K562 (cell line): Measurements from ENCODE around the gene HAVCR1. TPM values are rescaled to one million over a fixed set of nuclear protein-coding genes. Genes with fewer than 3 reads are reported as not detected.

Source experiments
- ATAC-seq: fragments of 200-7000 bp; cut with Tn5 transposase; 3 replicates; pipeline ENCODE4 v1.9.1; 2020; ENCODE audit warnings: moderate library complexity
- BruUV-seq: library from RNA; stranded (reverse); fragments of 400-500 nt; replicated peaks from 2 replicates; lab custom pipeline; 2021; lab: Mats Ljungman, UMichigan
- CTCF ChIA-PET: fragments of 300-600 bp; formaldehyde crosslinking; extraction: SDS; loops from one replicate; lab custom pipeline; 2021; ENCODE audit warnings: low intra/inter-chr PET ratio; lab: Yijun Ruan, JAX
- POLR2A ChIA-PET: fragments of 300-600, 350-650 bp; sonication (Branson Sonifier 250); formaldehyde crosslinking; extraction: SDS; loops from one replicate; lab custom pipeline; 2021; ENCODE audit warnings: antibody characterized with exemption, inconsistent platforms; lab: Yijun Ruan, JAX
- DNase-seq, 4 experiments: peaks; one replicate each; pipeline versions ENCODE4 v3.0.0 to v3.0.0-alpha.2; 2011 to 2018; ENCODE audit warnings: low spot score in 3 of 4, mixed read lengths in 3 of 4; ENCODE audit errors: extremely low read depth in 1 of 4
- FAIRE-seq: peaks from 2 replicates; lab custom pipeline; 2011; peaks lifted over from hg19 to GRCh38; lab: Jason Lieb, UNC
- H2AFZ ChIP-seq: 2 replicates; pipeline ENCODE4 v1.6.0; 2011; ENCODE audit warnings: low read depth, low read length, control low read depth, inconsistent platforms
- H3K27ac ChIP-seq: fragments of 200-600 bp; 3 replicates; pipeline ENCODE4 v1.8.0; 2011; ENCODE audit warnings: low read depth, mild to moderate bottlenecking, control low read depth, inconsistent platforms, low read length, moderate library complexity, mixed read lengths; ENCODE audit errors: extremely low read depth
- H3K27me3 ChIP-seq, 2 experiments: fragments of 300-600 bp in 1 of 2; 2 replicates in 1 of 2; 3 replicates in 1 of 2; pipeline versions ENCODE4 v1.6.0 to v1.8.0; 2011; ENCODE audit warnings: inconsistent platforms in 2 of 2, low read length in 2 of 2, mild to moderate bottlenecking in 1 of 2, mixed read lengths in 1 of 2, moderate library complexity in 1 of 2; ENCODE audit not compliant: control insufficient read depth in 2 of 2, insufficient read depth in 2 of 2
- H3K36me3 ChIP-seq: fragments of 300-600 bp; 3 replicates; pipeline ENCODE4 v1.8.0; 2011; ENCODE audit warnings: mild to moderate bottlenecking, low read length, inconsistent platforms; ENCODE audit not compliant: control insufficient read depth, insufficient read depth
- H3K4me1 ChIP-seq, 2 experiments: fragments of 200-600 bp in 1 of 2; replicated peaks in 1 of 2; 2 replicates in 1 of 2; 3 replicates in 1 of 2; pipeline versions ENCODE4 v1.5.1 to v1.8.0; 2011; ENCODE audit warnings: inconsistent platforms in 2 of 2, low read length in 2 of 2, mild to moderate bottlenecking in 1 of 2, mixed read lengths in 1 of 2, moderate library complexity in 1 of 2; ENCODE audit not compliant: control insufficient read depth in 2 of 2, insufficient read depth in 2 of 2
- H3K4me2 ChIP-seq: 2 replicates; pipeline ENCODE4 v1.6.1; 2011; ENCODE audit warnings: low read length, control low read depth, inconsistent platforms, mixed read lengths; ENCODE audit not compliant: insufficient read depth
- H3K4me3 ChIP-seq: fragments of 200-600 bp; sonication (generic), shearing (Covaris generic); 2 replicates; pipeline ENCODE4 v1.5.1; 2016; ENCODE audit warnings: control low read depth, inconsistent platforms
- H3K79me2 ChIP-seq: fragments of 200-600 bp; 3 replicates; pipeline ENCODE4 v1.8.0; 2011; ENCODE audit warnings: low read length, inconsistent platforms; ENCODE audit not compliant: control insufficient read depth, insufficient read depth
- H3K9ac ChIP-seq, 2 experiments: 2 replicates each; pipeline versions ENCODE4 v1.6.0 to v1.6.1; 2011; ENCODE audit warnings: low read depth in 2 of 2, low read length in 2 of 2, control low read depth in 1 of 2, inconsistent platforms in 1 of 2, mild to moderate bottlenecking in 1 of 2, mixed read lengths in 1 of 2; ENCODE audit not compliant: insufficient read depth in 1 of 2
- H3K9me1 ChIP-seq: one replicate; pipeline ENCODE4 v1.6.0; 2011; ENCODE audit warnings: inconsistent platforms, mild to moderate bottlenecking, low read length, moderate library complexity; ENCODE audit not compliant: control insufficient read depth, insufficient read depth
- H3K9me3 ChIP-seq: replicated peaks from 2 replicates; pipeline ENCODE4 v1.5.1; 2011; ENCODE audit warnings: low read depth, low read length, inconsistent platforms; ENCODE audit not compliant: control insufficient read depth, insufficient read depth
- H4K20me1 ChIP-seq: replicated peaks from 2 replicates; pipeline ENCODE4 v1.6.1; 2011; ENCODE audit warnings: low read length, inconsistent platforms, mixed read lengths; ENCODE audit not compliant: control insufficient read depth, insufficient read depth
- CAMTA2 ChIP-seq: fragments of 250-450 bp; sonication (Bioruptor Pico); conservative IDR thresholded peaks from 2 replicates; pipeline ENCODE4 v1.5.1; 2022
- KDM4B ChIP-seq, 2 experiments: fragments of 450-650 bp in 1 of 2; sonication (generic) in 1 of 2; IDR thresholded peaks; 2 replicates each; pipeline ENCODE4 v1.6.1; 2016 to 2017; ENCODE audit warnings: borderline replicate concordance in 2 of 2, antibody characterized with exemption in 1 of 2, low read depth in 1 of 2, mild to moderate bottlenecking in 1 of 2
- NFRKB ChIP-seq: fragments of 450-650 bp; IDR thresholded peaks from 2 replicates; pipeline ENCODE4 v1.6.1; 2016; ENCODE audit warnings: low read depth
- RFX1 ChIP-seq: fragments of 450-650 bp; IDR thresholded peaks from 2 replicates; pipeline ENCODE4 v1.6.1; 2016; ENCODE audit warnings: mild to moderate bottlenecking, moderate library complexity
- SP1 ChIP-seq: sonication (generic); formaldehyde crosslinking; IDR thresholded peaks from 2 replicates; pipeline ENCODE4 v1.8.1; 2022; ENCODE audit warnings: mild to moderate bottlenecking, missing genetic modification reagents
- in situ Hi-C: fragments of 300-500 bp; cut with MboI; formaldehyde crosslinking; loops from 4 replicates; pipeline ENCODE4 v1.15.0; 2018; ENCODE audit warnings: inconsistent platforms, mixed read lengths
- intact Hi-C: fragments of 100-400 bp; cut with micrococcal nuclease; formaldehyde crosslinking; loops from 2 replicates; pipeline ENCODE4 v1.14.2; 2022
- polyA plus RNA-seq, 8 experiments: library from polyadenylated mRNA; depleted of rRNA in 4 of 8; stranded (reverse) in 5 of 8; unstranded in 3 of 8; fragments of >200 nt; fragmentation: Nextera tagmentation in 2 of 8; fragmentation: Illumina TruSeq in 1 of 8; extraction: Ambion mirVana in 2 of 8; extraction: Trizol in 1 of 8; gene quantifications; 2 replicates each; pipeline versions ENCODE4 v1.2.1 to v1.2.3, GENCODE V29; 2011 to 2014; ENCODE audit warnings: inconsistent platforms in 1 of 8, missing spikeins in 1 of 8
- total RNA-seq, 7 experiments: library from RNA; depleted of rRNA in 6 of 7; stranded (reverse); fragments of >200 nt in 6 of 7; fragmentation: Illumina TruSeq in 2 of 7; extraction: Trizol in 2 of 7; gene quantifications; 2 replicates each; pipeline versions ENCODE4 v1.2.1 to v1.2.3, GENCODE V29; 2011 to 2021; ENCODE audit warnings: low replicate concordance in 1 of 7
- TF ChIP-seq, protein P1 (sequence below): sonication (generic); formaldehyde crosslinking; IDR thresholded peaks from 2 replicates; pipeline ENCODE4 v1.9.0; 2022; ENCODE audit warnings: mild to moderate bottlenecking, missing genetic modification reagents
- TF ChIP-seq, protein P2 (sequence below): conservative IDR thresholded peaks from 2 replicates; pipeline ENCODE4 v1.6.1; 2011; ENCODE audit warnings: low read depth, mild to moderate bottlenecking, low read length; ENCODE audit not compliant: control insufficient read depth
- TF ChIP-seq, protein P3 (sequence below): fragments of 250-450 bp; sonication (Bioruptor Pico); IDR thresholded peaks from 2 replicates; pipeline ENCODE4 v1.5.0; 2021; ENCODE audit warnings: mild to moderate bottlenecking, moderate library complexity
- TF ChIP-seq, protein P4 (sequence below): fragments of 250-450 bp; sonication (Bioruptor Pico); IDR thresholded peaks from 2 replicates; pipeline ENCODE4 v1.4.0; 2020; ENCODE audit warnings: mild to moderate bottlenecking, moderate library complexity

Gene HAVCR1
- total and polyA plus RNA-seq, 9 of the 15 experiments (the other 6 are each of a cell fraction or from before 2014, with no cell fraction given): 0.04 TPM; not detected in 8

DNA sequence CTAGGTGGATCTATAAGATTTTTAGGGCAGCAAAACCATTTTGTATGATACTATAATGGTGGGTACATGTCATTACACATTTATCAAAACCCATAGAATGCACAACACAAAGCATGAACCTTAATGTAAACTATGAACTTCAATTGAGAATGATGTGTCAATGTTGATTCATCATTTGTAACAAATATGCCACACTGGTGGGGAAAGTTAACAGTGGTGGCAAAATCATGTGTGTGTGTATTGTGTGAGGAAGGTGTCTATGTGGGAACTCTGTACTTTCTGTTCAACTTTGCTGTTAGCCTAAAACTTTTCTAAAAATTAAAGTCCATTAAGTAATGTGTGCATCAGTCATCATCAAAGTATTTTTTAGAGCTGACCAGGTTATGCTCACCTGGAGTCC lies 38.9 kb downstream of the HAVCR1 start:
- no peaks in the 10 kb centered on the region for H3K27me3 ChIP-seq
- no peak for ATAC-seq
- no peaks in the 10 kb centered on the region for H3K9me3 ChIP-seq
- intact Hi-C loops: no loop called here
- H3K9me1 ChIP-seq: no peaks in the 10 kb centered on the region
- H3K4me3 ChIP-seq: no peak overlapping the region
- no peak overlapping the region for H3K9ac ChIP-seq
- TF ChIP-seq, protein P1, sequence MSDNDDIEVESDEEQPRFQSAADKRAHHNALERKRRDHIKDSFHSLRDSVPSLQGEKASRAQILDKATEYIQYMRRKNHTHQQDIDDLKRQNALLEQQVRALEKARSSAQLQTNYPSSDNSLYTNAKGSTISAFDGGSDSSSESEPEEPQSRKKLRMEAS: no peak
- TF ChIP-seq SP1 (CRISPR knock-in tag): no peak
- TF ChIP-seq RFX1: no peak
- TF ChIP-seq, protein P2, sequence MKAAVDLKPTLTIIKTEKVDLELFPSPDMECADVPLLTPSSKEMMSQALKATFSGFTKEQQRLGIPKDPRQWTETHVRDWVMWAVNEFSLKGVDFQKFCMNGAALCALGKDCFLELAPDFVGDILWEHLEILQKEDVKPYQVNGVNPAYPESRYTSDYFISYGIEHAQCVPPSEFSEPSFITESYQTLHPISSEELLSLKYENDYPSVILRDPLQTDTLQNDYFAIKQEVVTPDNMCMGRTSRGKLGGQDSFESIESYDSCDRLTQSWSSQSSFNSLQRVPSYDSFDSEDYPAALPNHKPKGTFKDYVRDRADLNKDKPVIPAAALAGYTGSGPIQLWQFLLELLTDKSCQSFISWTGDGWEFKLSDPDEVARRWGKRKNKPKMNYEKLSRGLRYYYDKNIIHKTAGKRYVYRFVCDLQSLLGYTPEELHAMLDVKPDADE: no peak
- TF ChIP-seq KDM4B (IDR thresholded peaks at IDR 0.05; ENCODE audit: borderline replicate concordance in 2 of 2, low read depth in 1 of 2): no peak
- TF ChIP-seq NFRKB: no peak
- TF ChIP-seq, protein P3, sequence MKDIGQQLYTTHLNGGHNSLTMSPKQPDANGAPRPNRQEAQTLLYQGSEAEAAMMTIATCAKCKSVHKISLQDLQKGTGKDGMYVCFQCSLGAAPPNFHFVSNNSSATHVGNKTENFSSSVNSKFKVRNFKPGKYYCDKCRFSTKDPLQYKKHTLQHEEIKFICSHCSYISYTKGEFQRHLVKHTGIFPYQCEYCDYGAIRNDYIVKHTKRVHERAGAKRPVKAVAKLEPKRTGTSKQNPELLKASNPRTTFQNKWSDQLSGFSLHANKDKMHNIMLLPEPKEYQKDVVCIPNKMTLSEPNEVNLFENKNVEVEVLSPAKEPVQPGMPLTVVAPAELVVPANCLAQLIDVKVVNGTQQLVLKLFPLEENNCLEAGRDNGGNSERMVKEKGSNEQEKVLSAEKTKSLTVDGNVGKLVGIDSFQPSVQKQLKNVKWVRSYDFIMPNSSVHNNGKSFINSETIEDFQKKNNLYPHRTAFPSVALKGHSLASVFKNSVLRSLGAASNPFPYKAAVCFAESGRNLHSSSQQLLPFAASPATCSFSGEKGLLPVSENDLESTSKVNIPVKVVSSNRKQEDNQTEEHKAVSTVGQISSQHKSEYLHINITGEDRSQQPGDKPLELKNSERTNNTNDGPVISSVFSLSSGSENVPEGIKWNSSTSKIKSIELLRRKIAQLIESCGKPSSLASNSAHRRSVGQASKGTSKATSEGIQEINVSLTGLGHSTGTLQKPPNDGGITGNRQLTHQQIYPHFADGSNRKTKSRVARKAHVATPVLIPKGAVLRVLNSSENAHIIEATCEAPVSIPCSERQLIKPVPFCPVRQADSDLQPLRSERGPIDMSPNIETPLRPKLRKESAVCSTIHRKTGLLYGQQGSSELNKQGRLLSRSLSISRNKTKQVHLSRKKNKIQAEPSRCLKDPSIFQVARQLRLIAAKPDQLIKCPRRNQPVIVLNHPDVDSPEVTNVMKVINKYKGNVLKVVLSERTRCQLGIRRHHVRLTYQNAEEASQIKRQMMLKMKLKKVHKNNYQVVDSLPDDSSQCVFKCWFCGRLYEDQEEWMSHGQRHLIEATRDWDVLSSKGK (CRISPR knock-in tag): no peak
- no peak for TF ChIP-seq CAMTA2 (CRISPR knock-in tag)
- TF ChIP-seq, protein P4, sequence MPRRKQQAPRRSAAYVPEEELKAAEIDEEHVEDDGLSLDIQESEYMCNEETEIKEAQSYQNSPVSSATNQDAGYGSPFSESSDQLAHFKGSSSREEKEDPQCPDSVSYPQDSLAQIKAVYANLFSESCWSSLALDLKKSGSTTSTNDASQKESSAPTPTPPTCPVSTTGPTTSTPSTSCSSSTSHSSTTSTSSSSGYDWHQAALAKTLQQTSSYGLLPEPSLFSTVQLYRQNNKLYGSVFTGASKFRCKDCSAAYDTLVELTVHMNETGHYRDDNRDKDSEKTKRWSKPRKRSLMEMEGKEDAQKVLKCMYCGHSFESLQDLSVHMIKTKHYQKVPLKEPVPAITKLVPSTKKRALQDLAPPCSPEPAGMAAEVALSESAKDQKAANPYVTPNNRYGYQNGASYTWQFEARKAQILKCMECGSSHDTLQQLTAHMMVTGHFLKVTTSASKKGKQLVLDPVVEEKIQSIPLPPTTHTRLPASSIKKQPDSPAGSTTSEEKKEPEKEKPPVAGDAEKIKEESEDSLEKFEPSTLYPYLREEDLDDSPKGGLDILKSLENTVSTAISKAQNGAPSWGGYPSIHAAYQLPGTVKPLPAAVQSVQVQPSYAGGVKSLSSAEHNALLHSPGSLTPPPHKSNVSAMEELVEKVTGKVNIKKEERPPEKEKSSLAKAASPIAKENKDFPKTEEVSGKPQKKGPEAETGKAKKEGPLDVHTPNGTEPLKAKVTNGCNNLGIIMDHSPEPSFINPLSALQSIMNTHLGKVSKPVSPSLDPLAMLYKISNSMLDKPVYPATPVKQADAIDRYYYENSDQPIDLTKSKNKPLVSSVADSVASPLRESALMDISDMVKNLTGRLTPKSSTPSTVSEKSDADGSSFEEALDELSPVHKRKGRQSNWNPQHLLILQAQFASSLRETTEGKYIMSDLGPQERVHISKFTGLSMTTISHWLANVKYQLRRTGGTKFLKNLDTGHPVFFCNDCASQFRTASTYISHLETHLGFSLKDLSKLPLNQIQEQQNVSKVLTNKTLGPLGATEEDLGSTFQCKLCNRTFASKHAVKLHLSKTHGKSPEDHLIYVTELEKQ (CRISPR knock-in tag): no peak
- TF ChIP-seq, all 486 proteins: peak for 0
- BruUV-seq: no TSS peak
- in situ Hi-C loops: no loop called here
- no peaks in the 10 kb centered on the region for H3K36me3 ChIP-seq
- no peak overlapping the region for H3K27ac ChIP-seq
- H2AFZ ChIP-seq: no peak overlapping the region
- no peaks in the 10 kb centered on the region for H3K4me1 ChIP-seq
- no peak overlapping the region for H3K4me2 ChIP-seq
- DNase-seq: no peak
- H3K79me2 ChIP-seq: no peaks in the 10 kb centered on the region
- H4K20me1 ChIP-seq: no peaks in the 10 kb centered on the region
- ChIA-PET CTCF (no interaction called here), POLR2A (no interaction called here)
- FAIRE-seq: no peak
